NCI-H2029 (cell line): ENCODE measurements around the gene TRDN.

Experiments used
- DNase-seq: peaks from one replicate; lab custom pipeline; 2025; lab: John Stamatoyannopoulos, UW

Gene TRDN

DNA sequence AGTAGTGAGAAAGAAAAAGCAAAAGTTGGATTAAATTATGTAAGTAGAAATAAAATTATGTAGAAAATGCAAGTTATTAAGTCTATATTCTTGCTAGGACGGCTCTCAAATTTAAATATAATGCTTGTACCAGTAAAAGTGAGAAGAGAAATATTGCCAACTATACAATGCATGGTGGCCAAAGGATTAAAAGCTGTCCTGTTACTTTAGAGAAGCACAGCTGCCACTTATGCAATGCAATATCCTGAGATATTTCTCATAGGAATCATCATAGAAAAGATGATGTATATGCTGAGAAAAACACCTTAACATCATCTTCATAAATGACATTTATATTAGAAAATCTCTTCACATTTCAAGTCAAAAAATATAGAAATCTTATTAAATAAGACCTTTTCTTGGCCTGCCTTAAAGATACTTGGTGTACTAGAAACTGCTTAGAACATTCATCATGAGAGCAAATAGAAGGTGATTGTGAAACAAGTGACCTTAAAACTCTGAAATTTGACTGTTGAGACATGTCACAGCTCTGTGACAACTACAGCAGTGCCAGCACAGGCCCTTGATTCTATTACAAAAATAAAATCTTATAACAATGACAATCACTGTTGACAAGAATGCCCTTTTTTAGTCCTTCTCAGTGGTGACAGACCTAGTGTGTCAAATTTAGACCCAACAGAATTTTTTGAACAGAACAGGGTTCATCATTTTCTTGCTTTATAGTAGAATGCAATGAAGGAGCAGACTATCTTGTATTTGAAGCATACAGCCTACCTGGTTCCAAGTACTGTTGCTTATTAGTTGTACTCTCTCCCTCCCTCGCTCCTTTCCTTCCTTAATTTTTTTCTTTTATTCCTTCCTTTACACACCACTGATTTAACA lies 467.6 kb downstream of the TRDN start:
- no peak for DNase-seq

DNA sequence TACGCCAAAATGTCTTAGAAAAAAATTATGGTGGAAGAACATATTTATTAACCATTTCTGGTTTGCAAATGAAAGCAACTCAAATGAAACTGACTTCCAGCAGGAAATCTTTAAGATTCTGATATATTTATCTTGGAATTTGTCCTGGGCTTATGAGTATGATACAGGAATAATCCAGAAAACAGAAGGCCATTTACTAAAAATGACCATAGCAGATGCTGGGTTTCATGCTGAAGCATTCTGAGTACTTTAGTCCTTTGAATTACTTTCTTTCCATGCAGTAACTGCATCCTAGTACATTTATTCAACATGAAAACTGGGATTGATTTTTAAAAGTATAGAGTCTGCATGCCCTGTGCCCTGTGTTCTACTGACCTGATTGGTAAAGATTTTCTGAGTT lies 468.3 kb downstream of the TRDN start:
- no peak for DNase-seq
